Hematopoietic multipotent progenitor cell treated with erythropoietin and hydrocortisone succinate and interleukin-3 and kit ligand, for 6 days (in vitro differentiated cells): ENCODE measurements around the gene BCL11A.

Experiments used
- DNase-seq: peaks from one replicate; pipeline ENCODE4 v3.0.0-alpha.2; 2015

BCL11A gene

GRCh38 chr2:60558536-60558935 lies 5.1 kb upstream of the BCL11A start:
- no peak for DNase-seq

GRCh38 chr2:60557486-60557864 lies 4.0 kb upstream of the BCL11A start:
- peak; percentile 58 for DNase-seq

GRCh38 chr2:60556576-60557485 lies 3.4 kb upstream of the BCL11A start:
- peak; percentile 83 for DNase-seq

GRCh38 chr2:60556175-60556574 lies 2.7 kb upstream of the BCL11A start:
- peak; percentile 56 for DNase-seq

GRCh38 chr2:60555783-60556139 lies 2.3 kb upstream of the BCL11A start:
- peak; percentile 58 for DNase-seq

- DNase-seq = peak; percentile 95
These were observed 1.8 kb upstream of the BCL11A start for GRCh38 chr2:60555066-60555782.

GRCh38 chr2:60554646-60555065 lies 1.2 kb upstream of the BCL11A start:
- no peak for DNase-seq

GRCh38 chr2:60554074-60554645 lies 706 bp upstream of the BCL11A start:
- DNase-seq = peak; percentile 68

GRCh38 chr2:60552851-60553494 lies 481 bp downstream of the BCL11A start:
- peak; percentile 34 for DNase-seq

- peak; percentile 67 for DNase-seq
These were observed 1.2 kb downstream of the BCL11A start for GRCh38 chr2:60552078-60552850.

GRCh38 chr2:60551240-60552077 lies 2.0 kb downstream of the BCL11A start:
- peak; percentile 69 for DNase-seq

GRCh38 chr2:60550984-60551239 lies 2.5 kb downstream of the BCL11A start:
- DNase-seq = no peak

GRCh38 chr2:60550178-60550983 lies 3.1 kb downstream of the BCL11A start:
- peak; percentile 96 for DNase-seq

- no peak for DNase-seq
These were observed 3.6 kb downstream of the BCL11A start for GRCh38 chr2:60549928-60550177.

- peak; percentile 60 for DNase-seq
These were observed 4.1 kb downstream of the BCL11A start for GRCh38 chr2:60549238-60549927.

GRCh38 chr2:60548845-60549237 lies 4.6 kb downstream of the BCL11A start:
- no peak for DNase-seq

- no peak for DNase-seq
These were observed 5.1 kb downstream of the BCL11A start for GRCh38 chr2:60548311-60548710.

GRCh38 chr2:60547841-60548240 lies 5.6 kb downstream of the BCL11A start:
- no peak for DNase-seq

- DNase-seq = no peak
These were observed 6.6 kb downstream of the BCL11A start for GRCh38 chr2:60546756-60547420.

- peak; percentile 55 for DNase-seq
These were observed 8.4 kb downstream of the BCL11A start for GRCh38 chr2:60544954-60545560.
